HG03520 (cell line): Measurements from ENCODE around the gene ZNF566.
"Not testable (repeated sequence)": the region's sequence is repeated elsewhere in the genome, so short reads cannot be mapped to it uniquely, and the experiment has no call there.

Source experiments
- ATAC-seq: cut with Tn5 transposase; IDR thresholded peaks from one replicate; pipeline ENCODE4 v1.9.1; 2021; ENCODE audit warnings: mild to moderate bottlenecking, moderate library complexity; ENCODE audit not compliant: unreplicated experiment

ZNF566 gene

GRCh38 chr19:36489118-36489919, at the start of gene ZNF566:
ZNF566 (minus strand) TSS chr19:36489561; CDS start chr19:36476557, 13,004 bp downstream.
- ATAC-seq: peak; percentile 78

- ATAC-seq: peak; percentile 11
Observed at GRCh38 chr19:36528921-36529518, 39.7 kb upstream of the ZNF566 start.

GRCh38 chr19:36528194-36528920, 39.0 kb upstream of the ZNF566 start, which contains the start of gene ZNF260:
ZNF260 (minus strand) TSS chr19:36528271; CDS start chr19:36515238, 13,033 bp downstream.
- ATAC-seq: peak; percentile 76

GRCh38 chr19:36527873-36528193, 38.5 kb upstream of the ZNF566 start:
- ATAC-seq: no peak

- ATAC-seq: no peak
Observed at GRCh38 chr19:36527341-36527740, 38.0 kb upstream of the ZNF566 start.

- ATAC-seq: no peak
Observed at GRCh38 chr19:36526581-36526980, 37.2 kb upstream of the ZNF566 start.

- ATAC-seq: no peak
Observed at GRCh38 chr19:36524617-36525016, 35.3 kb upstream of the ZNF566 start.

- ATAC-seq: no peak
Observed at GRCh38 chr19:36514012-36514612, 24.8 kb upstream of the ZNF566 start.

GRCh38 chr19:36508325-36508724, 19.0 kb upstream of the ZNF566 start:
- ATAC-seq: no peak

GRCh38 chr19:36501973-36502372, 12.6 kb upstream of the ZNF566 start:
- no peak for ATAC-seq

GRCh38 chr19:36497001-36497400, 7.6 kb upstream of the ZNF566 start:
- no peak for ATAC-seq

GRCh38 chr19:36492689-36493453, 3.5 kb upstream of the ZNF566 start:
- ATAC-seq: not testable (repeated sequence)

GRCh38 chr19:36490846-36491245, 1.5 kb upstream of the ZNF566 start:
- ATAC-seq: not testable (repeated sequence)

- ATAC-seq: peak; percentile 52
Observed at GRCh38 chr19:36489920-36490415, 607 bp upstream of the ZNF566 start.

GRCh38 chr19:36488846-36489117, 579 bp downstream of the ZNF566 start:
- ATAC-seq: peak; percentile 26

GRCh38 chr19:36488118-36488845, 1.1 kb downstream of the ZNF566 start:
- no peak for ATAC-seq

- ATAC-seq: no peak
Observed at GRCh38 chr19:36483653-36484052, 5.7 kb downstream of the ZNF566 start.

GRCh38 chr19:36482876-36483275, 6.5 kb downstream of the ZNF566 start:
- ATAC-seq: no peak

- ATAC-seq: no peak
Observed at GRCh38 chr19:36460046-36460445, 29.3 kb downstream of the ZNF566 start.

GRCh38 chr19:36456831-36457230, 32.5 kb downstream of the ZNF566 start:
- ATAC-seq: no peak
